Heart right ventricle (tissue), 16 donors: ENCODE measurements around the gene LRP6. TPM values are rescaled to one million over a fixed set of nuclear protein-coding genes. Genes with fewer than 3 reads are reported as not detected.

Experiments
- ATAC-seq, 8 donors: fragments of 200-7000 bp; cut with Tn5 transposase; one replicate each; pipeline ENCODE4 v1.9.1; 2020; ENCODE audit warnings: mild to moderate bottlenecking in 8 of 8, moderate library complexity in 8 of 8, moderate number of reproducible peaks in 1 of 8
- DNase-seq, 2 donors: peaks; one replicate each; pipeline ENCODE4 v3.0.0-alpha.2; 2020
- H3K27ac ChIP-seq, 10 donors: fragments of 200-600 bp; sonication (generic) in 2 of 10; one replicate each; pipeline versions ENCODE4 v1.5.0 to v1.8.0; 2020 to 2022; ENCODE audit warnings: mild to moderate bottlenecking in 3 of 10
- H3K27me3 ChIP-seq, 7 donors: fragments of 200-600 bp; one replicate each; pipeline ENCODE4 v1.8.0; 2021 to 2022; ENCODE audit warnings: mild to moderate bottlenecking in 2 of 7
- H3K36me3 ChIP-seq, 9 donors: fragments of 200-600 bp; sonication (generic) in 1 of 9; one replicate each; pipeline versions ENCODE4 v1.5.0 to v1.8.0; 2020 to 2022; ENCODE audit warnings: mild to moderate bottlenecking in 2 of 9
- H3K4me1 ChIP-seq, 9 donors: fragments of 200-600 bp; sonication (generic) in 1 of 9; one replicate each; pipeline versions ENCODE4 v1.5.0 to v1.8.0; 2020 to 2022; ENCODE audit warnings: mild to moderate bottlenecking in 4 of 9
- H3K4me3 ChIP-seq, 10 donors: fragments of 200-600 bp; sonication (generic) in 2 of 10; one replicate each; pipeline versions ENCODE4 v1.5.0 to v1.8.0; 2020 to 2022; ENCODE audit warnings: mild to moderate bottlenecking in 7 of 10, moderate library complexity in 2 of 10
- H3K9me3 ChIP-seq, 11 donors: fragments of 200-600 bp in 10 of 11; sonication (generic) in 2 of 11; one replicate each; pipeline versions ENCODE4 v1.5.0 to v1.8.0; 2013 to 2022; ENCODE audit warnings: mild to moderate bottlenecking in 2 of 11, control low read depth in 1 of 11, moderate library complexity in 1 of 11
- WGBS, 2 donors: extraction: QIAGEN DNeasy Blood & Tissue Kit; methylation state at CpG; one replicate each; pipeline ENCODE4 v1.1.7; 2013; ENCODE audit warnings: inconsistent platforms in 1 of 2; 5-methylcytosine and 5-hydroxymethylcytosine counted together
- intact Hi-C, 10 donors: fragments of 100-400 bp; cut with DNase I; formaldehyde crosslinking; loops; one replicate each; pipeline versions ENCODE4 v1.11.1 to v1.14.2; 2022
- polyA plus RNA-seq, 2 donors: library from polyadenylated mRNA; stranded (reverse); fragments of 200-250 nt; gene quantifications; one replicate each; pipeline ENCODE4 v1.2.3, GENCODE V29; 2013
- total RNA-seq, 10 donors: library from RNA; stranded (reverse); fragmentation: NEBNext Ultra II Directional in 3 of 10; extraction: Animal tissue kit (Norgen Biotek cat#: 25700) in 3 of 10; gene quantifications; one replicate each; pipeline versions ENCODE4 v1.2.1 to v1.2.4, GENCODE V29; 2021 to 2023
- TF ChIP-seq, protein P1 (sequence below), 9 donors: fragments of 200-600 bp; sonication (generic) in 2 of 9; IDR thresholded peaks; one replicate each; pipeline versions ENCODE4 v1.5.0 to v1.8.0; 2021 to 2022; ENCODE audit warnings: antibody characterized with exemption in 9 of 9, mild to moderate bottlenecking in 5 of 9, moderate library complexity in 1 of 9
- donor health status: Arrhythmogenic right ventricular cardiomyopathy.
- donor health status: ischemic (EF 13 %, LVEDD 7.1; RV severe dilation, severe dysfunction).
- donor health status: healthy with polysubstance abuse.
- donor health status: DM: no; HTN: yes; CAD: no.
- donor health status: DM: no; HTN: no; CAD: no.
- donor health status: ischemic (EF 25% LVEDD 6.9; RV normal size, moderate dysfunction).
- donor health status: ischemic (EF 25% LVEDD 5.7; RV mildly dilated, moderate dysfunction).
- donor health status: healthy.
- donor health status: DM: yes; HTN: yes; CAD: no.
- donor health status: Ischemic cardiomyopathy.
- donor health status: ischemic (EF 35%, LVEDD 5.7; RV mildly dilated, moderate dysfunction).
- donor health status: nonischemic (EF 11% LVEDD 7.7; RV severe dilation, severe dysfunction).
- donor health status: DM: yes; HTN: yes; CAD: no.
- donor health status: PGD.
- donor health status: ischemic (EF 29% LVEDD 5.4; RV normal size, mild dysfunction).
- donor health status: nonischemic (EF 23%, LVEDD 6.1; RV moderate dilation, normal function).

The LRP6 gene
- total and polyA plus RNA-seq, 12 donors = 3.1 to 31.1 (median 24.8) TPM

DNA sequence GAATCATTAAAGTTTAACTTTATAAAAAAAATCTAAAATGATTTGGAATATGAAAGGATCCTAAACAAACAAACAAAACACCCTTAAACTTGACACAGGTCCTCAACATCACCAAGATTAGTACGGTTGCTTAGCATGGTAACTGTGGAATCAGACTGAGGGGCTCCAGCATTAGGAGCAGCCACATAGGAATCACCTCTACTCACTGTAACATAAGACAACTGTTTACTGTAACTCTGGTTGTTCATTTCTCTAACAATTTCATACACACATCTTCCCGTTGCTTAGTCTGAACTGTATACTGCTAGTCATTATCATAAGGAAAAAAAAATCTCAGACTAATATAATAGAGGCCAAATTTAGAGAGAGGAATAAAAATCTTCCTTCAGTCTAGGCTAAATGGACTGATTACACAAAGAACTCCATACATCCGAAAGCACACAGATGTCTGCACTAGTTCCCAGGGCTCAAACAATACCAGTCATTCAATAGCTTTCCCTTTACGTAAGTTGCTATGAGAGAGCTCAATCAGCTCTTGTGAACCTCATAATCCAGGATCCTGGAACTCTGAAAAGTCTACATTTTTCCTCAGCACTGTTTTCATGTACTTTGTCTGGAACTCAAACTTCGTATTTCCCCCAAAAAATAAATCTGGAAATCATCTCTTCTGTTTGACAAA lies 26.0 kb downstream of the LRP6 start:
- ATAC-seq (peak in 5 of 8 donors; percentile 44 to 78 (median 75)), DNase-seq (no peak)
- peaks cover 0 to 49% (median 9%) of the 10 kb centered on the region in 9 donors for H3K4me1 ChIP-seq
- H3K36me3 ChIP-seq = peaks cover 0 to 11% (median 0%) of the 10 kb centered on the region in 9 donors
- 62 to 68% methylated on average over 5 of the region's 5 CpGs for WGBS, 2 donors
- peaks cover 0 to 11% (median 0%) of the 10 kb centered on the region in 11 donors for H3K9me3 ChIP-seq
- H3K27me3 ChIP-seq = no peaks in the 10 kb centered on the region
- H3K27ac ChIP-seq = peak overlapping the region in 5 of 10 donors; percentile 2 to 72 (median 44)
- intact Hi-C loops = no loop called here
- TF ChIP-seq, protein P1, sequence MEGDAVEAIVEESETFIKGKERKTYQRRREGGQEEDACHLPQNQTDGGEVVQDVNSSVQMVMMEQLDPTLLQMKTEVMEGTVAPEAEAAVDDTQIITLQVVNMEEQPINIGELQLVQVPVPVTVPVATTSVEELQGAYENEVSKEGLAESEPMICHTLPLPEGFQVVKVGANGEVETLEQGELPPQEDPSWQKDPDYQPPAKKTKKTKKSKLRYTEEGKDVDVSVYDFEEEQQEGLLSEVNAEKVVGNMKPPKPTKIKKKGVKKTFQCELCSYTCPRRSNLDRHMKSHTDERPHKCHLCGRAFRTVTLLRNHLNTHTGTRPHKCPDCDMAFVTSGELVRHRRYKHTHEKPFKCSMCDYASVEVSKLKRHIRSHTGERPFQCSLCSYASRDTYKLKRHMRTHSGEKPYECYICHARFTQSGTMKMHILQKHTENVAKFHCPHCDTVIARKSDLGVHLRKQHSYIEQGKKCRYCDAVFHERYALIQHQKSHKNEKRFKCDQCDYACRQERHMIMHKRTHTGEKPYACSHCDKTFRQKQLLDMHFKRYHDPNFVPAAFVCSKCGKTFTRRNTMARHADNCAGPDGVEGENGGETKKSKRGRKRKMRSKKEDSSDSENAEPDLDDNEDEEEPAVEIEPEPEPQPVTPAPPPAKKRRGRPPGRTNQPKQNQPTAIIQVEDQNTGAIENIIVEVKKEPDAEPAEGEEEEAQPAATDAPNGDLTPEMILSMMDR (IDR thresholded peaks at IDR 0.05) = no peak
- no peak overlapping the region for H3K4me3 ChIP-seq

DNA sequence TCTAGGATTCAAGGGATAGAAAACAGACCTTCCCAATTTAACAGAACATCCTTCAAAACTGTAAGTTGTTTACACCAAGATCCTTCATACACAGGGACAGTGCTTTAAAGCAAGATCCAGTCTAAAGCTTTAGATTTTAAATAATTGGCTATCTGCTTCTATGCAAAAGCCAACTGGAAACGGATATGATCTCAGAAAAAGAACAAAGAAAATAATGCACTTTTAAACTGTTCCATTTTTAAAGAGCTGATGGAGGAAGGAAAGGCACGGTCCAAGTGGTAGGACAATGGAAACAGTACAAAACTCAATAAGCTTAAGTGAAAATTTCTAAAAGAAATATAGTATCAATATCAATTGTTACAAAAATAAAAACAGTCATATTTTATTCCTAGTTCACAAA lies 27.7 kb downstream of the LRP6 start:
- ATAC-seq = peak in 4 of 8 donors; percentile 33 to 45 (median 38)
- Histone ChIP-seq H3K27me3 (no peaks in the 10 kb centered on the region), H3K9me3 (peaks cover 0 to 13% (median 0%) of the 10 kb centered on the region in 11 donors), H3K36me3 (peaks cover 0 to 9% (median 0%) of the 10 kb centered on the region in 9 donors), H3K4me3 (no peak overlapping the region), H3K4me1 (peaks cover 0 to 49% (median 9%) of the 10 kb centered on the region in 9 donors), H3K27ac (peak overlapping the region in 4 of 10 donors; percentile 44 to 72 (median 60))
- intact Hi-C loops = no loop called here
- no peak for DNase-seq
- TF ChIP-seq, protein P1 (IDR thresholded peaks at IDR 0.05) = no peak
- WGBS, 2 donors = 53 to 67% methylated on average over 2 of the region's 2 CpGs

DNA sequence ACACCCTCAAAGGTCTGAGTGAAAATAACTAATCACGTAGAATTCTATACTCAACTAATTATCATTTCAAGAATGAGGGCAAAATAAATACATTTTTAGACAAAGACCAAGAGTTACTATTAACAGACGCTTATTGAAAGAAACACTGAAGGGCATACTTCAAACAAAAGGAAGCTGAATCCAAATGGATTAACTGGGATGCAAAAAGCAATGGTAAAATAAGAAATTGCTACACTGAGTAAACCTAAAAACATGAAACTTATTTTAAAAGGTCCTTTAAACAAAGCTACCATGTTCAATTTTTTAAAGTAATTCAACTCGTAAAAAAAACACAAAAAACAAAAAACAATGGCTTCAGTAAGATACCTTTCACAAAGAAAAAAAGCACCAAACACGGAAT lies 28.2 kb downstream of the LRP6 start:
- Histone ChIP-seq H3K36me3 (peaks cover 0 to 3% (median 0%) of the 10 kb centered on the region in 9 donors), H3K27ac (peak overlapping the region in 4 of 10 donors; percentile 9 to 72 (median 60)), H3K4me3 (no peak overlapping the region), H3K4me1 (peaks cover 0 to 49% (median 9%) of the 10 kb centered on the region in 9 donors), H3K9me3 (peaks cover 0 to 13% (median 0%) of the 10 kb centered on the region in 11 donors), H3K27me3 (no peaks in the 10 kb centered on the region)
- 93% methylated on average over 4 of the region's 4 CpGs for WGBS, 2 donors
- no peak for ATAC-seq
- TF ChIP-seq, protein P1 (IDR thresholded peaks at IDR 0.05) = no peak
- DNase-seq = no peak
- intact Hi-C loops = no loop called here

DNA sequence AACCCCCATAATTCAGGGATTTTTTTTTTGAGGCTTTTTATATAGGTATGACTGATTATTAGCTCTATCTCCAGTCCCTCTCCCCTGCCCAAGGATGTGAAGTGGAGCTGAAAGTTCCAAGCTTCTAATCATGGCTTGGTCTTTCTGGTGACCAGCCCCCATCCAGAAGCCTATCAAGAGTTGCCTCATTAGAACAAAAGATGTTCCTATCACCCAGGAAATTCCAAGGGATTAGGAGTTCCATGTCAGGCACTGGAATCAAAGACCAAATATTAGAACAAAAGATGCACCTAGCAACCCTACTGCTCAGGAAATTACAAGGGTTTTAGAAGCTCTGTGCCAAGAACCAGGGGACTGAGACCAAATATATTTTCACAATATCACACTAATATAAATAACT lies 29.9 kb downstream of the LRP6 start:
- Histone ChIP-seq H3K4me1 (peaks cover 0 to 41% (median 9%) of the 10 kb centered on the region in 9 donors), H3K36me3 (no peaks in the 10 kb centered on the region), H3K27ac (no peak overlapping the region), H3K27me3 (no peaks in the 10 kb centered on the region), H3K9me3 (peaks cover 0 to 13% (median 0%) of the 10 kb centered on the region in 11 donors), H3K4me3 (no peak overlapping the region)
- intact Hi-C loops = no loop called here
- DNase-seq (no peak), ATAC-seq (no peak)
- TF ChIP-seq, protein P1 (IDR thresholded peaks at IDR 0.05) = no peak
